GM13977 (cell line): Measurements from ENCODE around the gene OCA2.

Experiments used
- DNase-seq: peaks from one replicate; pipeline ENCODE4 v3.0.0; 2012; ENCODE audit warnings: low spot score
- in situ Hi-C: fragments of 300-500 bp; cut with MboI; formaldehyde crosslinking; loops from one replicate; pipeline ENCODE4 v1.12.0; 2022; ENCODE audit warnings: low sequenced_read_pairs, low pct_unique_long_range_greater_than_20kb, mixed read lengths, inconsistent platforms; ENCODE audit not compliant: unreplicated experiment
- TF ChIP-seq, protein P1 (sequence below): IDR thresholded peaks from 2 replicates; pipeline ENCODE4 v1.5.1; 2012; ENCODE audit warnings: mild to moderate bottlenecking, control low read depth; ENCODE audit not compliant: insufficient read depth; ENCODE audit errors: extremely low read depth, missing control alignments

Gene OCA2

GRCh38 chr15:28043691-28044091 lies 55.4 kb downstream of the OCA2 start:
- no peak for DNase-seq
- TF ChIP-seq, protein P1, sequence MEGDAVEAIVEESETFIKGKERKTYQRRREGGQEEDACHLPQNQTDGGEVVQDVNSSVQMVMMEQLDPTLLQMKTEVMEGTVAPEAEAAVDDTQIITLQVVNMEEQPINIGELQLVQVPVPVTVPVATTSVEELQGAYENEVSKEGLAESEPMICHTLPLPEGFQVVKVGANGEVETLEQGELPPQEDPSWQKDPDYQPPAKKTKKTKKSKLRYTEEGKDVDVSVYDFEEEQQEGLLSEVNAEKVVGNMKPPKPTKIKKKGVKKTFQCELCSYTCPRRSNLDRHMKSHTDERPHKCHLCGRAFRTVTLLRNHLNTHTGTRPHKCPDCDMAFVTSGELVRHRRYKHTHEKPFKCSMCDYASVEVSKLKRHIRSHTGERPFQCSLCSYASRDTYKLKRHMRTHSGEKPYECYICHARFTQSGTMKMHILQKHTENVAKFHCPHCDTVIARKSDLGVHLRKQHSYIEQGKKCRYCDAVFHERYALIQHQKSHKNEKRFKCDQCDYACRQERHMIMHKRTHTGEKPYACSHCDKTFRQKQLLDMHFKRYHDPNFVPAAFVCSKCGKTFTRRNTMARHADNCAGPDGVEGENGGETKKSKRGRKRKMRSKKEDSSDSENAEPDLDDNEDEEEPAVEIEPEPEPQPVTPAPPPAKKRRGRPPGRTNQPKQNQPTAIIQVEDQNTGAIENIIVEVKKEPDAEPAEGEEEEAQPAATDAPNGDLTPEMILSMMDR, result no peak
- in situ Hi-C loops, result no loop called here

DNA sequence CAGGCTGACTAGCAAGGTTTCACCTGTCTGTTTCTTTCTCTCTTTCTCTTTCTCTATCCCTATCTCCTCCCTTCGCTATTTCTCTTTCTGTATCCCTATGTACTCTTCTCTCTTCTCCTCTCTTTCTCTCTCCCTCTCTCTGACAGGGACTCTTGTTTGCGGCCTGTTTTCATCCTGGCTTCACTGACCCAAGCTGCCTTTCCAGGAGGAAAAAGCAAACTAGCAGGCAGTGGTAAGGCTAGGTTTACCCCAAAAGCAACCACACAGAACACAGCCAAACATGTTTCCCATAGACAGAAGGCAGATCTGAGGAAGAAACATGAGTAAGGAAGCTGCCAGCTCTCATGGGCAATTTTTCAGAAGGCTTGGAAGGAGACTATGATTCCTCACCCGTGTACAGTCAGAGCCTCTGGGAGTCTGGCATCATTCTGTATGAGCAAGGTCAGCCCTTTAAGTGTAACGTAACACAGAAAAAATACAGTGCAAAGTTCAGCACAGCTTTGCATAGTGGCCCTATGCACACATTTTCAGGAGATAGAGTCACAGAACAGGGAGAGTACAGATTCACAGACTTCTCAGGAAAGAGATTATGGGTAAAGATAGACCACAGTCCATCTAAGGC lies 61.0 kb downstream of the OCA2 start:
- TF ChIP-seq, protein P1, result no peak
- in situ Hi-C loops, result no loop called here
- no peak for DNase-seq

DNA sequence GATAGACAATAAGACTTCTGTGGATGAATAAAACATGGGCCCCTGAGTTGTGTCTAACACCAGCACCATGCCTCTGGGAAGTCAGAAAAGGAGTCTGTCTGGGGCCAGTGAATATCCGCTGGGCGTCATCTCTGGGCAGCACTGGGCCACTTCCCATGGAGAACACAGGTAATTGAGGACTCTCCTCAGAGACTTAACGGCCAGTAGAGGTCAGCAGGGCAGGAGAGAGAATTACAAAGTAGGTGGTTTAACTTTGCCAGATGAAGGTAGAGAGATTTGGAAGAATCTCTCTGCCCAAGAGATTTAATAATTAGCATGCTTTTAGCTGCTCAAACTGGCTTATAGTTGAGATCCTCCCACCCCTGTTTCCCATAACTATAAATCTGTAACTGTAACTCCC lies 65.7 kb downstream of the OCA2 start:
- in situ Hi-C loops, result no loop called here
- TF ChIP-seq, protein P1, result no peak
- no peak for DNase-seq

- in situ Hi-C loops, result no loop called here
- TF ChIP-seq, protein P1, result no peak
- no peak for DNase-seq
These were observed 68.3 kb downstream of the OCA2 start for GRCh38 chr15:28030801-28031200.

GRCh38 chr15:28027714-28028076 lies 71.4 kb downstream of the OCA2 start:
- TF ChIP-seq, protein P1, result no peak
- in situ Hi-C loops, result no loop called here
- no peak for DNase-seq

DNA sequence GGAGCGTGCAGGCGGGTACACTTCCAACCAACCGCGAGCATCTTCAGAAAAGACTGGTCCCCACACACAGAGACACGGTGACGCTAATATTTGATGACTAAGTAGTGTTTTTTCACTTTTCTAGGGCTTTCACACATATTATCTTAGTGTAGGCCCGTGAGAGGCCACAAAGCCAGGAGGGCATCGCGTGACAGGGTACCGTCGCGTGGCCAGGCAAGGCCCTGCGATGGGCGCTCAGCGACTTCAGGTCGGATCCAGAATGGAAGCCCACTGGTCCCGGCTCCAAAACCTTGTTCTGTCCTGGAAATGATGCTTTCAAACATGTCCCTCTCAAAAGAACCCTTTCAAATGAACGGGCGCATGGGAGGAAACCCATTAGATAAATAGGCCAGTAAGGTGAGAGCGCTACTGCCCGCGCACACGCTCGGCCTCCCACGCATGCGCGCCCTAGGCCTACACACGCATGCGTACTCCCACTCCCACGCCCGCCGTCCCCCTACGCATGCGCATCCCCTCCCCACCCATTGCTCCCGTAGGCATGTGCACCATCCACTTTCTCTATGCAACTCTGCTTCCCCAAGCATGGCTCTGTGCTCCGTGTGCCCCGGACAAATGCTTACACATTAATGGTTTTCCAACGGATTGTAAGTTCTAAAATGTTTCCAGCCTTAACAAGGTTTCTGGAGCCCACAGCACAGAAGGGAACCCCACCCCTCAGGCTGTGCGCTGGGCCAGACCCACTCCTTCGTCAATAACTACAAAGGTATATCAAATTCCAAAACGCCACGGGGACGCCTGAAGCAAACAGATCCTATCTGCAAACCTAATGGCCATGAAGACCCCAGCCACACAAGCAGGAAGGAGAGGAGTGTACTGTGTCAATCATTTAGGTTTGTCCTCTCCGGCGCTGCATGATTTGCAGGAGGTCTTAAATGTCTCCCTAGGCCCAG lies 72.1 kb downstream of the OCA2 start:
- in situ Hi-C loops, result no loop called here
- no peak for DNase-seq
- TF ChIP-seq, protein P1, result no peak
